ENCODE data around the gene WDR45.

WDR45 gene

DNA sequence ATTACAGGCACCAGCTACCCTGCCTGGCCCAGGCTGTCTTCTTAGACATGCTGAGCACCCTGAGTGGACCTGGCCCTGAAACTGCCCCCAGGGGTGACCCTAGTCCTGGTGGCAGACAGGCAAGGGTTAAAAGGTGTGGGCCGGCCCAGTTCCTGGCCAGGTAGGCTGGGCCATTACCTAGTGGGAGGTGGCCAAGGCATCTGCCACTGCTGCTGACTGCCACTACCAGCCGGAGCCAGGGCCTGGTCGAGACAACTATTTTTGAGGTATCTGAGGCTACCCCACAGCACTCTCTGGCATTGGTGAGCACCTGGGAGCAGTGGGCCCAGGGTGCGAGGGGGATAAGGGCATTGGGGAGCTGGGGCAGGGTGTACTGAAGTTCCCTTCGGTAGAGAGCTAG lies 20.9 kb downstream of the WDR45 start, which contains the start of gene CCDC120:
TSS of gene CCDC120 (plus strand) at position 206 of the 400 bp plus-strand sequence. CDS start 3,043 bp downstream, outside the sequence.
- H3K4me2 ChIP-seq (ENCODE audit: low read depth, low read length, poor library complexity, severe bottlenecking), result no peak within 1 kb of the TSS
- peaks cover 2% of the 10 kb centered on the region for H4K20me1 ChIP-seq (ENCODE audit: insufficient read depth, low read length, poor library complexity, severe bottlenecking)
- no peak within 1 kb of the TSS for H2AFZ ChIP-seq (ENCODE audit: low read length)
- no peaks in the 10 kb centered on the region; the same call in 1 of the 2 replicates for H3K36me3 ChIP-seq (ENCODE audit: insufficient read depth, low read length)
- H3K4me3 ChIP-seq (ENCODE audit: low read length, poor library complexity, severe bottlenecking), result no peak within 1 kb of the TSS
- TF ChIP-seq, protein P1, sequence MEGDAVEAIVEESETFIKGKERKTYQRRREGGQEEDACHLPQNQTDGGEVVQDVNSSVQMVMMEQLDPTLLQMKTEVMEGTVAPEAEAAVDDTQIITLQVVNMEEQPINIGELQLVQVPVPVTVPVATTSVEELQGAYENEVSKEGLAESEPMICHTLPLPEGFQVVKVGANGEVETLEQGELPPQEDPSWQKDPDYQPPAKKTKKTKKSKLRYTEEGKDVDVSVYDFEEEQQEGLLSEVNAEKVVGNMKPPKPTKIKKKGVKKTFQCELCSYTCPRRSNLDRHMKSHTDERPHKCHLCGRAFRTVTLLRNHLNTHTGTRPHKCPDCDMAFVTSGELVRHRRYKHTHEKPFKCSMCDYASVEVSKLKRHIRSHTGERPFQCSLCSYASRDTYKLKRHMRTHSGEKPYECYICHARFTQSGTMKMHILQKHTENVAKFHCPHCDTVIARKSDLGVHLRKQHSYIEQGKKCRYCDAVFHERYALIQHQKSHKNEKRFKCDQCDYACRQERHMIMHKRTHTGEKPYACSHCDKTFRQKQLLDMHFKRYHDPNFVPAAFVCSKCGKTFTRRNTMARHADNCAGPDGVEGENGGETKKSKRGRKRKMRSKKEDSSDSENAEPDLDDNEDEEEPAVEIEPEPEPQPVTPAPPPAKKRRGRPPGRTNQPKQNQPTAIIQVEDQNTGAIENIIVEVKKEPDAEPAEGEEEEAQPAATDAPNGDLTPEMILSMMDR (conservative IDR thresholded peaks at IDR 0.05; ENCODE audit: low read length), result no peak
- TF ChIP-seq EZH2phosphoT487 (IDR thresholded peaks at IDR 0.05; ENCODE audit: borderline replicate concordance), result no peak
- H3K9me3 ChIP-seq (ENCODE audit: insufficient read depth, low read depth, low read length), result no peaks in the 10 kb centered on the region
- no peaks in the 10 kb centered on the region for H3F3A ChIP-seq (ENCODE audit: low read depth)
- H3K4me1 ChIP-seq (ENCODE audit: insufficient read depth, low read length, poor library complexity, severe bottlenecking), result peaks cover 14% of the 10 kb centered on the region
- H3K9me2 ChIP-seq (replicated peaks; ENCODE audit: low read depth, low read length), result no peaks in the 10 kb centered on the region
- peaks cover 26% of the 10 kb centered on the region for H3K79me2 ChIP-seq (ENCODE audit: insufficient read depth, low read length)
- no peak within 1 kb of the TSS for H3K9ac ChIP-seq (ENCODE audit: low read depth, low read length, poor library complexity, severe bottlenecking)
- H3K27me3 ChIP-seq (ENCODE audit: insufficient read depth, low read length, poor library complexity, severe bottlenecking), result no peaks in the 10 kb centered on the region

DNA sequence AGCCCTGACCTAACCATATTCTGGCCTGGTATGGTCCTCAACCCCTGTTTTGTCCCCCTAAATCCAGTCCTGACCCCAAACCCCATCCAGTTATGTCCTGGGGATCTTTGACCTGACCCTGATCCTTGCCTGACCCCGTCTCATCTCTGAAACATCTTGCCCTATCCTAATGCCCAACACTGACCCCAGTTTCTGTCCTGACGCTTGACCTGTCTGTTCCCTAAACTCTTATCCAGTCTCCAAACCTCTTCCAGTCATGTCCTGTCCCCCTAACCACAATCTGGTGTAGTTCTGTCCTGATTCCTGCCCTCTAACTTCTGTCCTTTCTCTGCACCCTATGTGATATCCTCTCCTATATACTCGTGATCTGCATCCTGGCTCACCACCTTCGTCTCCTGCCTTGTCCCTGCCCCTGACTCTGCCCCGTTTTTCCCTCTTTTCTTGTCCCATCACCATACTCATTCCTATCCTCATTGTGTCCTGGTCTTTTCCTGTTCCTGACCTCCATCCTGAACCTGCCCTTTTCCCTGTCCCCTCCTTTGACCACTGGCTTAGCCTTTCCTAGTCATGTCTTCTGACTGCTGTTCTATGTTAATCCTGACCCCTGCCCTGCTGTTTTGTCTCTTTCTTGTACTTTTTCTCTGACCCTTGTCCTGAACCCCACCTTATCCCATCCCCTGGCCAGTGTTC lies 25.5 kb downstream of the WDR45 start:
- peaks cover 29% of the 10 kb centered on the region for H3K79me2 ChIP-seq (ENCODE audit: insufficient read depth, low read length)
- H3K9me3 ChIP-seq (ENCODE audit: insufficient read depth, low read depth, low read length), result no peaks in the 10 kb centered on the region
- no peaks in the 10 kb centered on the region for H3K9me2 ChIP-seq (replicated peaks; ENCODE audit: low read depth, low read length)
- H3K4me3 ChIP-seq (ENCODE audit: low read length, poor library complexity, severe bottlenecking), result peak overlapping the region; percentile 73
- H3F3A ChIP-seq (ENCODE audit: low read depth), result no peaks in the 10 kb centered on the region
- no peak overlapping the region for H2AFZ ChIP-seq (ENCODE audit: low read length)
- H3K27me3 ChIP-seq (ENCODE audit: insufficient read depth, low read length, poor library complexity, severe bottlenecking), result no peaks in the 10 kb centered on the region
- H3K4me1 ChIP-seq (ENCODE audit: insufficient read depth, low read length, poor library complexity, severe bottlenecking), result peaks cover 21% of the 10 kb centered on the region
- TF ChIP-seq, protein P1 (conservative IDR thresholded peaks at IDR 0.05; ENCODE audit: low read length), result no peak
- TF ChIP-seq EZH2phosphoT487 (IDR thresholded peaks at IDR 0.05; ENCODE audit: borderline replicate concordance), result no peak
- peak overlapping the region; percentile 82 for H3K9ac ChIP-seq (ENCODE audit: low read depth, low read length, poor library complexity, severe bottlenecking)
- H3K36me3 ChIP-seq (ENCODE audit: insufficient read depth, low read length), result no peaks in the 10 kb centered on the region
- H3K4me2 ChIP-seq (ENCODE audit: low read depth, low read length, poor library complexity, severe bottlenecking), result peak overlapping the region; percentile 82
- H4K20me1 ChIP-seq (ENCODE audit: insufficient read depth, low read length, poor library complexity, severe bottlenecking), result peaks cover 2% of the 10 kb centered on the region

DNA sequence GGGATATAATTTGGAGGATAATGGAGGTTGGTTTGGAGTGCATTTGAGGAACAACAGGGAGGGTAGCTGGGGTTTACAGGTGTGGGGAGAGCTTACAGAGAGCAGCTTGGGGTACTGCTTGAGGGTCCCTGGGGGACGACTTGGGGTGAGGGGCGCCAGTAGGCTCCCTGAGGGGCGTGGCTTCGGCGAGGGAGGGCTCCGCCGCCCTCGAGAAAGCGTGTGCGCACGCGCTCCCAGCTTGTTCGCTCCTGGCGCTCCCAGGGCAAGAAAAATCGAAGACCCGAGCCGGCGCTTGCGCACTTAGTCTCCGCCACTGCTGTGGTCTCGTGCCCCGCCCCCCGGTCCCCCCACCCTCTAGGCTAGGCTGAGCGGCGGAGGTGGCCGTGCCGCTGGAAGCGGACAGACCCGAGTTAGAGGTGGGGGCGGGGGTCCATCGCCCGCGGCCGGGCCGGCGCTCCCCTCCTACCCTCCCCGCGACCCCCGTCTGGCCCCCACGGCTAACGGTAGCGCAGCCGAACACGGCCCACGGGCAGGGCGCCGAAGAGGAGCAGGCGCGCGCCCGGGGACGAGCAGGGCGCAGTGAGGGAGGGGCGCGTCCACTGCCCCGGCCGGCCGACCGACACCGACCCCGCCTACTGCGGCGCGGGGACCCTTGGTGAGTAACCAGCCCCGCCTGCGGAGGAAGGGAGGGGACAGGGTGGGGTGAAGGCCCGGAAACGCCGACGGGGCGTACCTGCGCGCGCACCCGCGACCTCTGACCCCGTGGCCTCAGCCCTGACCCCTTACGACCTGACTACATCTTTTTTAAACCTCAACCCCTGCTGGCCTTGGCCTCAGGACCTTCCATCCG lies 26.2 kb downstream of the WDR45 start:
- TF ChIP-seq EZH2phosphoT487 (IDR thresholded peaks at IDR 0.05; ENCODE audit: borderline replicate concordance), result no peak
- TF ChIP-seq, protein P1 (conservative IDR thresholded peaks at IDR 0.05; ENCODE audit: low read length), result no peak
- Histone ChIP-seq H3K36me3 (ENCODE audit: insufficient read depth, low read length) (no peaks in the 10 kb centered on the region), H3K4me2 (ENCODE audit: low read depth, low read length, poor library complexity, severe bottlenecking) (peak overlapping the region; percentile 82), H4K20me1 (ENCODE audit: insufficient read depth, low read length, poor library complexity, severe bottlenecking) (no peaks in the 10 kb centered on the region), H3K79me2 (ENCODE audit: insufficient read depth, low read length) (peaks cover 29% of the 10 kb centered on the region), H3K4me1 (ENCODE audit: insufficient read depth, low read length, poor library complexity, severe bottlenecking) (peaks cover 21% of the 10 kb centered on the region), H3F3A (ENCODE audit: low read depth) (no peaks in the 10 kb centered on the region), H3K9me3 (ENCODE audit: insufficient read depth, low read depth, low read length) (no peaks in the 10 kb centered on the region), H3K27me3 (ENCODE audit: insufficient read depth, low read length, poor library complexity, severe bottlenecking) (no peaks in the 10 kb centered on the region), H3K9ac (ENCODE audit: low read depth, low read length, poor library complexity, severe bottlenecking) (peak overlapping the region; percentile 82), H3K9me2 (replicated peaks; ENCODE audit: low read depth, low read length) (no peaks in the 10 kb centered on the region), H3K4me3 (ENCODE audit: low read length, poor library complexity, severe bottlenecking) (peak overlapping the region; percentile 73), H2AFZ (ENCODE audit: low read length) (peak overlapping the region; percentile 97)
